Measurements from ENCODE around the gene OTUB2.
"Not testable (repeated sequence)": the region's sequence is repeated elsewhere in the genome, so short reads cannot be mapped to it uniquely, and the experiment has no call there.

Gene OTUB2

DNA sequence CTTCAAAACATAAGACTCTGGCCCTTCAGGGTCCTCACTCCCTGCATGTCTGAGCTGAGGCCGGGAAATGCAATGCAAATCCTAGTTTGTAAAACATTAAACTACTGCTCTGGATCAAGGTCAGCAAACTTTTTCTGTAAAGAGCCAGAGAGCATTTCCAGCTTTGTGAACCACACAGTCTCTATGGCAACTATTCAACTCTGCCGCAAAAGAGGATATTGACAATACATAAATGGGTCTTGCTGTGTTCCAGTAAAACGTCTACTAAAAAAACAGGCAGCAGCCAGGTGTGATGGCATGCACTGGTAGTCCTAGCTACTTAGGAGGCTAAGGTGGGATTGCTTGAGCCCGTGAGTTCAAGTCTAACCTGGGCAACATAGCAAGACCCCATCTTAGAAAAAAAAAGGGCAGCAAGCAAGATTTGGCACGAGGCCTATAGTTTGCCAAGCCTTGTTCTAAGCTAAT, 32.6 kb downstream of the OTUB2 start:
- Histone ChIP-seq H3K9ac (no peak overlapping the region), H3K4me2 (ENCODE audit: low read length) (no peak overlapping the region), H3K4me3 (ENCODE audit: low read depth, low read length) (no peak overlapping the region), H3K36me3 (ENCODE audit: control insufficient read depth, insufficient read depth, low read length) (no peaks in the 10 kb centered on the region), H3K4me1 (peaks cover 7% of the 10 kb centered on the region), H2AFZ (no peak overlapping the region), H3K9me3 (ENCODE audit: control insufficient read depth, low read length) (no peaks in the 10 kb centered on the region), H3K27ac (no peak overlapping the region), H3K79me2 (peaks cover 18% of the 10 kb centered on the region), H3K27me3 (ENCODE audit: control insufficient read depth, insufficient read depth, low read length) (no peaks in the 10 kb centered on the region)
- TF ChIP-seq, protein P1, sequence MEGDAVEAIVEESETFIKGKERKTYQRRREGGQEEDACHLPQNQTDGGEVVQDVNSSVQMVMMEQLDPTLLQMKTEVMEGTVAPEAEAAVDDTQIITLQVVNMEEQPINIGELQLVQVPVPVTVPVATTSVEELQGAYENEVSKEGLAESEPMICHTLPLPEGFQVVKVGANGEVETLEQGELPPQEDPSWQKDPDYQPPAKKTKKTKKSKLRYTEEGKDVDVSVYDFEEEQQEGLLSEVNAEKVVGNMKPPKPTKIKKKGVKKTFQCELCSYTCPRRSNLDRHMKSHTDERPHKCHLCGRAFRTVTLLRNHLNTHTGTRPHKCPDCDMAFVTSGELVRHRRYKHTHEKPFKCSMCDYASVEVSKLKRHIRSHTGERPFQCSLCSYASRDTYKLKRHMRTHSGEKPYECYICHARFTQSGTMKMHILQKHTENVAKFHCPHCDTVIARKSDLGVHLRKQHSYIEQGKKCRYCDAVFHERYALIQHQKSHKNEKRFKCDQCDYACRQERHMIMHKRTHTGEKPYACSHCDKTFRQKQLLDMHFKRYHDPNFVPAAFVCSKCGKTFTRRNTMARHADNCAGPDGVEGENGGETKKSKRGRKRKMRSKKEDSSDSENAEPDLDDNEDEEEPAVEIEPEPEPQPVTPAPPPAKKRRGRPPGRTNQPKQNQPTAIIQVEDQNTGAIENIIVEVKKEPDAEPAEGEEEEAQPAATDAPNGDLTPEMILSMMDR (IDR thresholded peaks at IDR 0.05): no peak

DNA sequence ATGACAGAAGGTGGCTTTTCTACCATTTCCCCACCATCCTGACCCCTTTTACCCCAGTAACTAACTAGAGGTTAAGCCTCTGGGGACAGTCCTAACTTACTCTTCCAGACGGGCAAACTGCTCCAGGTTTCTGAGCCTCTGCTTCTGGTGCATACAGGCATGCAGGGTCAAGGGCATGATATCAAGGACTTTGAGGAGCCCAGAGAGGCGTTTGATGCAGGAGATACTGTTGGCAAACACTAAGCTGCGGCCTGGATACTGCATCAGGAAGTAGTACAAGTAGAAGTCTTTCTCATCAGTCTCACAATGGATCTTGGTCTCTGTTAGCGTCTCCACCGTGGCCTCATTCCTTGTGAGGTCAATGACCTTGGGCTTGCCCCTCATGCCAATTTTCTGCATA, 33.9 kb downstream of the OTUB2 start:
- Histone ChIP-seq H2AFZ (no peak overlapping the region), H3K79me2 (peaks cover 21% of the 10 kb centered on the region), H3K27me3 (ENCODE audit: control insufficient read depth, insufficient read depth, low read length) (no peaks in the 10 kb centered on the region), H3K9me3 (ENCODE audit: control insufficient read depth, low read length) (no peaks in the 10 kb centered on the region), H3K4me2 (ENCODE audit: low read length) (peak overlapping the region; percentile 21), H3K4me3 (ENCODE audit: low read depth, low read length) (no peak overlapping the region), H3K36me3 (ENCODE audit: control insufficient read depth, insufficient read depth, low read length) (no peaks in the 10 kb centered on the region), H3K4me1 (peaks cover 10% of the 10 kb centered on the region), H3K27ac (no peak overlapping the region), H3K9ac (no peak overlapping the region)
- TF ChIP-seq, protein P1 (IDR thresholded peaks at IDR 0.05): no peak

DNA sequence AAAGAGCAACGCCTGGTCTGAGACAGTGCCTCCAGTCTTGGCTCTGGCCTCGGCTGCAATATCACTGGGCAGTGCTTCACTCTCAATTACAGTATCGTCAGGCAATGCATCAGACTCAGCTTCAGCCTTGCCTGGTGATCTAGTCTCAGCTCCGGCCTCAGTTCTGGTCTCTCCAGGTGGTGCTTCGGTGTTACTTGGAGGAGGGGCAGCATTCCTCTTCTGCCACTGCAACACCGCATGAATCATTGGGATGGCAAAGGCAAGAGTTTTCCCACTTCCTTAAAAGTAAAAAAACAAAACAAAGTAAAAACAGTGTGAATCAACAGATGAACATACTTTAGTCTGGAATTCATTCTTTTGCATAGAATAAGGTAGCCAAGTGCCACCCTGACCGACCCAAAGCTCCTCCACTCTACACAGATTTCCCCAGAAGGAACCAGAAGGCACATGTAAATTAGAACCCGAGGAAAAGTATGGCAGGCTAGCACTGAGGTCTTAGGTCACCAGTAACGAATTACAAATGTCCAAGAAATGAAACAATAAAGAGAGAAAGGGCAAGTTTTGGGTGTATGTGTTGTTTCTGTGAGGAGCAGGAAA, 36.3 kb downstream of the OTUB2 start:
- Histone ChIP-seq H2AFZ (no peak overlapping the region), H3K9ac (no peak overlapping the region), H3K9me3 (ENCODE audit: control insufficient read depth, low read length) (no peaks in the 10 kb centered on the region), H3K4me2 (ENCODE audit: low read length) (no peak overlapping the region), H3K27ac (no peak overlapping the region), H3K36me3 (ENCODE audit: control insufficient read depth, insufficient read depth, low read length) (no peaks in the 10 kb centered on the region), H3K79me2 (peaks cover 38% of the 10 kb centered on the region), H3K4me3 (ENCODE audit: low read depth, low read length) (no peak overlapping the region), H3K4me1 (peaks cover 20% of the 10 kb centered on the region), H3K27me3 (ENCODE audit: control insufficient read depth, insufficient read depth, low read length) (no peaks in the 10 kb centered on the region)
- TF ChIP-seq, protein P1 (IDR thresholded peaks at IDR 0.05): no peak

DNA sequence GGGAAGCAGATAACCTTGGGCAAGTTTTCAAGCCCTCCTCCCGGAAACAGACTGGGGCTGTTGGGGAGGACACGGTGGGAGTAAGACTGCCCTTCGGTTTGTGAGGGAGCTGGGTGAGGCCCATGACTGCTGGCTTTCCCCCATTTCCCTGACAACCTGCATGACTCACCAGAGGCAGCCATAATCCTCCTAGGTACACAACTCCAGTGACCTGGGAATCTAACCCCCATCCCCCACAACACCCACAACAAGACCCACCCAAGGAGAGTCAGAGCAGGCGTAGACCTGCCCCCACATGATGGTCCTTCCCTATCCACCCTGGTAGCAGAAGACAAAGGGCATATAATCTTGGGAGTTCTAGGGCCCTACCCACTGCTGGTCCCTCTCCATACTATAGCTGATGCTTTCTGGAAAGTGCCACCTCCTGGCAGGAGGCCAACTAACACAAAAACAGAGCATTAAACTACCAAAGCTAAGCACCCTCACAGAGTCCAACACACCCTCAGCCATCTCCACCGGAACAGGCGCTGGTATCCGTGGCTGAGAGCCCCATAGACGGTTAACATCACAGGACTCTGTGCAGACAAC, 40.0 kb downstream of the OTUB2 start:
- TF ChIP-seq, protein P1 (IDR thresholded peaks at IDR 0.05): no peak
- no peak overlapping the region for H3K9ac ChIP-seq
- no peaks in the 10 kb centered on the region for H3K36me3 ChIP-seq (ENCODE audit: control insufficient read depth, insufficient read depth, low read length)
- H3K79me2 ChIP-seq: peaks cover 61% of the 10 kb centered on the region
- no peak overlapping the region for H2AFZ ChIP-seq
- H3K27me3 ChIP-seq (ENCODE audit: control insufficient read depth, insufficient read depth, low read length): no peaks in the 10 kb centered on the region
- H3K9me3 ChIP-seq (ENCODE audit: control insufficient read depth, low read length): no peaks in the 10 kb centered on the region
- H3K4me1 ChIP-seq: peaks cover 12% of the 10 kb centered on the region
- no peak overlapping the region for H3K4me3 ChIP-seq (ENCODE audit: low read depth, low read length)
- no peak overlapping the region for H3K4me2 ChIP-seq (ENCODE audit: low read length)
- H3K27ac ChIP-seq: no peak overlapping the region

DNA sequence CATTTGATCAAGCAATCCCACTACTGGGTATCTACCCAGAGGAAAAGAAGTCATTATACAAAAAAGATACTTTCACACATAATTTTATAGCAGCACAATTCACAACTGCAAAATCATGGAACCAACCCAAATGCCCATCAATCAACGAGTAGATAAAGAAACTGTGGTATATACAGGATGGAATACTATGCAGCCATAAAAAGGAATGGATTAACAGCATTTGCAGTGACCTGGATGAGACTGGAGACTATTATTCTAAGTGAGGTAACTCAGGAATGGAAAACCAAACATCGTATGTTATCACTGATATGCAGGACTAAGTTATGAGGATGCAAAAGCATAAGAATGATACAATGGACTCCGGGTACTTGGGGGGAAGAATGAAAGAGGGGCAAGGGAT, 45.9 kb downstream of the OTUB2 start:
- not testable (repeated sequence) for H3K9ac ChIP-seq; H3K4me2 ChIP-seq (ENCODE audit: low read length); H3K27ac ChIP-seq; H3K4me3 ChIP-seq (ENCODE audit: low read depth, low read length); H2AFZ ChIP-seq; H3K9me3 ChIP-seq (ENCODE audit: control insufficient read depth, low read length); H3K4me1 ChIP-seq; H3K27me3 ChIP-seq (ENCODE audit: control insufficient read depth, insufficient read depth, low read length); H3K36me3 ChIP-seq (ENCODE audit: control insufficient read depth, insufficient read depth, low read length)
- peaks cover 80% of the 10 kb centered on the region for H3K79me2 ChIP-seq

Measured in parathyroid adenoma (tissue), 2 donors.